Sigmoid colon (tissue), 3 donors: Measurements from ENCODE around the gene GET4.

Experiments
- POLR2A ChIP-seq, 2 donors: fragments of 450-650 bp; IDR thresholded peaks; one replicate each; pipeline ENCODE4 v1.6.1; 2016; ENCODE audit warnings: antibody characterized with exemption in 2 of 2, mild to moderate bottlenecking in 2 of 2, moderate library complexity in 2 of 2
- TF ChIP-seq, protein P1 (sequence below), 4 experiments: fragments of 450-650 bp in 3 of 4; fragments of 200-600 bp in 1 of 4; IDR thresholded peaks; one replicate each; pipeline ENCODE4 v1.5.1; 2016 to 2019; ENCODE audit warnings: antibody characterized with exemption in 4 of 4, mild to moderate bottlenecking in 3 of 4, moderate library complexity in 2 of 4

DNA sequence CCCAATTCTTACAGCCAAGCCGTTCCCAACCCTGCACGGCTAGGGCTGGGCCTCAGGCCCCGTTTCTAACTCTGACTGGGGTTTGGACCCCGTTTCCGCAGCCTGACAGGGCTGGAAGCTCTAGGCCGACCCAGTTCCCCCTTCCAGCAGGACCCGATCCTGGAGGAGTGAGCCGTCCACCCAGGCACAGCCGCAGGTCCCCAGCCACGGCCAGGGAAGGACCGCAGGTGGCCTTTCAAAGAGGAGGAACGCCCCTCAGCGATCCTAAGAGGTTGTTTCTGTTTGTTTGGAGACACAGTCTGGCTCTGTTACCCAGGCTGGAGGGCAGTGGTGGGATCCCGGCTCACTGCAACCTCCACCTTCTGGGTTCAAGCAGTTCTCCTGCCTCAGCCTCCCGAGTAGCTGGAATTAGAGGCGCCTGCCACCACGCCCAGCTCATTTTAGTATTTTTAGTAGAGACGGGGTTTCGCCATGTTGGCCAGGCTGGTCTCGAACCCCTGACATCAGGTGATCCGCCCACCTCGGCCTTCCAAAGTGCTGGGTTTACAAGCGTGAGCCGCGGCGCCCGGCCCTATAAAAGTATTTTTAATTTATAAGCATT, 778 bp upstream of the GET4 start:
- TF ChIP-seq, protein P1, sequence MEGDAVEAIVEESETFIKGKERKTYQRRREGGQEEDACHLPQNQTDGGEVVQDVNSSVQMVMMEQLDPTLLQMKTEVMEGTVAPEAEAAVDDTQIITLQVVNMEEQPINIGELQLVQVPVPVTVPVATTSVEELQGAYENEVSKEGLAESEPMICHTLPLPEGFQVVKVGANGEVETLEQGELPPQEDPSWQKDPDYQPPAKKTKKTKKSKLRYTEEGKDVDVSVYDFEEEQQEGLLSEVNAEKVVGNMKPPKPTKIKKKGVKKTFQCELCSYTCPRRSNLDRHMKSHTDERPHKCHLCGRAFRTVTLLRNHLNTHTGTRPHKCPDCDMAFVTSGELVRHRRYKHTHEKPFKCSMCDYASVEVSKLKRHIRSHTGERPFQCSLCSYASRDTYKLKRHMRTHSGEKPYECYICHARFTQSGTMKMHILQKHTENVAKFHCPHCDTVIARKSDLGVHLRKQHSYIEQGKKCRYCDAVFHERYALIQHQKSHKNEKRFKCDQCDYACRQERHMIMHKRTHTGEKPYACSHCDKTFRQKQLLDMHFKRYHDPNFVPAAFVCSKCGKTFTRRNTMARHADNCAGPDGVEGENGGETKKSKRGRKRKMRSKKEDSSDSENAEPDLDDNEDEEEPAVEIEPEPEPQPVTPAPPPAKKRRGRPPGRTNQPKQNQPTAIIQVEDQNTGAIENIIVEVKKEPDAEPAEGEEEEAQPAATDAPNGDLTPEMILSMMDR (IDR thresholded peaks at IDR 0.05): no peak
- no peak for TF ChIP-seq POLR2A (IDR thresholded peaks at IDR 0.05)
